ENCODE data around the gene TBC1D24. TPM values are rescaled to one million over a fixed set of nuclear protein-coding genes. Genes with fewer than 3 reads are reported as not detected.

TBC1D24 gene
- total RNA-seq, 2 experiments from 2014 or later: 16.6 to 16.7 TPM

GRCh38 chr16:2487517-2487842, 12.6 kb downstream of the TBC1D24 start:
- no peak for DNase-seq
- CTCF ChIA-PET: interaction anchor here (1.2 to 2.1 kb wide), 4 partner anchors 13 to 58 kb away, joined by 3 to 10 read pairs (median 4); partner anchors contain the start of gene TBC1D24
- Mint-ChIP-seq H3K27me3 (no peaks in the 10 kb centered on the region), H3K36me3 (ENCODE audit: low read depth) (no peaks in the 10 kb centered on the region), H3K4me3 (peak overlapping the region; percentile 26), H3K9me3 (no peaks in the 10 kb centered on the region), H3K4me1 (ENCODE audit: low read depth) (peaks cover 21% of the 10 kb centered on the region), H3K27ac (peak overlapping the region; percentile 48)
- ATAC-seq: no peak
- no peak for TF ChIP-seq CTCF (IDR thresholded peaks at IDR 0.05)
- POLR2A ChIA-PET: interaction anchor here (1.1 kb wide), 1 partner anchor 9 kb away, joined by 3 read pairs; no protein-coding TSS in a partner anchor
- intact Hi-C loops (cut with micrococcal nuclease): no loop called here

GRCh38 chr16:2487903-2488531, 13.1 kb downstream of the TBC1D24 start:
- Mint-ChIP-seq H3K4me1 (ENCODE audit: low read depth) (peaks cover 21% of the 10 kb centered on the region), H3K27me3 (no peaks in the 10 kb centered on the region), H3K4me3 (no peak overlapping the region), H3K27ac (no peak overlapping the region), H3K36me3 (ENCODE audit: low read depth) (no peaks in the 10 kb centered on the region), H3K9me3 (no peaks in the 10 kb centered on the region)
- intact Hi-C loops (cut with micrococcal nuclease): no loop called here
- DNase-seq: no peak
- ATAC-seq: no peak
- CTCF ChIA-PET: interaction anchor here (1.2 to 2.1 kb wide), 3 partner anchors 13 to 58 kb away, joined by 4 to 10 read pairs (median 5); partner anchors contain the start of gene TBC1D24
- POLR2A ChIA-PET: interaction anchor here (1.0 to 1.6 kb wide), 3 partner anchors 10 to 99 kb away, joined by 3 to 6 read pairs (median 3); partner anchors contain the start of gene TBC1D24
- no peak for TF ChIP-seq CTCF (IDR thresholded peaks at IDR 0.05)

- CTCF ChIA-PET: no interaction called here
Observed at GRCh38 chr16:2489581-2489980, 14.7 kb downstream of the TBC1D24 start.

GRCh38 chr16:2490190-2491105, 15.5 kb downstream of the TBC1D24 start:
- H3K36me3 Mint-ChIP-seq (ENCODE audit: low read depth): no peaks in the 10 kb centered on the region
- ATAC-seq (no peak), DNase-seq (no peak)
- no peak overlapping the region for H3K27ac Mint-ChIP-seq
- no peaks in the 10 kb centered on the region for H3K9me3 Mint-ChIP-seq
- H3K4me1 Mint-ChIP-seq (ENCODE audit: low read depth): peaks cover 21% of the 10 kb centered on the region
- intact Hi-C loops (cut with micrococcal nuclease): no loop called here
- POLR2A ChIA-PET: no interaction called here
- no peak for TF ChIP-seq CTCF (IDR thresholded peaks at IDR 0.05)
- no peaks in the 10 kb centered on the region for H3K27me3 Mint-ChIP-seq
- CTCF ChIA-PET: interaction anchor here (2.2 kb wide), 1 partner anchor 11 kb away, joined by 8 read pairs; no protein-coding TSS in a partner anchor
- no peak overlapping the region for H3K4me3 Mint-ChIP-seq

More at GRCh38 chr16:2489581-2489980, 14.7 kb downstream of the TBC1D24 start:
- TF ChIP-seq CTCF (IDR thresholded peaks at IDR 0.05): no peak
- H3K27ac Mint-ChIP-seq: no peak overlapping the region
- peaks cover 21% of the 10 kb centered on the region for H3K4me1 Mint-ChIP-seq (ENCODE audit: low read depth)
- H3K9me3 Mint-ChIP-seq: no peaks in the 10 kb centered on the region
- DNase-seq (no peak), ATAC-seq (no peak)
- H3K27me3 Mint-ChIP-seq: no peaks in the 10 kb centered on the region
- H3K4me3 Mint-ChIP-seq: no peak overlapping the region
- H3K36me3 Mint-ChIP-seq (ENCODE audit: low read depth): no peaks in the 10 kb centered on the region
- intact Hi-C loops (cut with micrococcal nuclease): no loop called here
- POLR2A ChIA-PET: no interaction called here
